Left ventricle myocardium inferior (tissue), 1 donor: ENCODE data around the gene PADI3. TPM values are rescaled to one million over a fixed set of nuclear protein-coding genes. Genes with fewer than 3 reads are reported as not detected.

ENCODE experiments used
- DNase-seq: peaks from one replicate; pipeline ENCODE4 v3.0.0-alpha.2; 2020
- H3K27ac ChIP-seq: fragments of 200-600 bp; replicated peaks from 2 replicates; pipeline ENCODE4 v1.8.0; 2021
- H3K27me3 ChIP-seq: fragments of 200-600 bp; 2 replicates; pipeline ENCODE4 v1.8.0; 2021; ENCODE audit warnings: low read depth
- H3K36me3 ChIP-seq: fragments of 200-600 bp; 2 replicates; pipeline ENCODE4 v1.8.0; 2021
- H3K4me1 ChIP-seq: fragments of 200-600 bp; 2 replicates; pipeline ENCODE4 v1.8.0; 2021
- H3K4me3 ChIP-seq: fragments of 200-600 bp; 2 replicates; pipeline ENCODE4 v1.8.0; 2021; ENCODE audit warnings: mild to moderate bottlenecking, moderate library complexity
- H3K9me3 ChIP-seq: fragments of 200-600 bp; replicated peaks from 2 replicates; pipeline ENCODE4 v1.8.0; 2021
- CTCF ChIP-seq: fragments of 200-600 bp; IDR thresholded peaks from 2 replicates; pipeline ENCODE4 v1.8.0; 2021; ENCODE audit warnings: antibody characterized with exemption, mild to moderate bottlenecking, borderline replicate concordance
- intact Hi-C: fragments of 100-400 bp; cut with micrococcal nuclease; formaldehyde crosslinking; loops from one replicate; pipeline ENCODE4 v1.11.0; 2022
- total RNA-seq: library from RNA; stranded (reverse); fragmentation: NEBNext Ultra II Directional; extraction: Animal tissue kit (Norgen Biotek cat#: 25700); gene quantifications from one replicate; pipeline ENCODE4 v1.2.1, GENCODE V29; 2021
- donor health status: DM: no; HTN: yes; CAD: no; lungs with severe emphysema.

The PADI3 gene
- total RNA-seq, 1 donor from 2014 or later: not detected

GRCh38 chr1:17212487-17213121 lies 36.3 kb upstream of the PADI3 start:
- Histone ChIP-seq H3K4me3 (no peak overlapping the region), H3K27me3 (peaks cover 83% of the 10 kb centered on the region), H3K4me1 (peaks cover 7% of the 10 kb centered on the region), H3K27ac (no peak overlapping the region), H3K9me3 (no peaks in the 10 kb centered on the region), H3K36me3 (no peaks in the 10 kb centered on the region)
- intact Hi-C loops: no loop called here
- TF ChIP-seq CTCF: no peak
- DNase-seq: no peak

- DNase-seq: no peak
- Histone ChIP-seq H3K9me3 (no peaks in the 10 kb centered on the region), H3K4me1 (peaks cover 7% of the 10 kb centered on the region), H3K27ac (no peak overlapping the region), H3K36me3 (no peaks in the 10 kb centered on the region), H3K4me3 (no peak overlapping the region), H3K27me3 (peaks cover 86% of the 10 kb centered on the region)
- no peak for TF ChIP-seq CTCF
- intact Hi-C loops: no loop called here
These were observed 35.6 kb upstream of the PADI3 start for GRCh38 chr1:17213148-17213781.

GRCh38 chr1:17213782-17214148 lies 35.1 kb upstream of the PADI3 start:
- H3K4me3 ChIP-seq: no peak overlapping the region
- no peak overlapping the region for H3K27ac ChIP-seq
- DNase-seq: no peak
- peaks cover 7% of the 10 kb centered on the region for H3K4me1 ChIP-seq
- H3K36me3 ChIP-seq: no peaks in the 10 kb centered on the region
- peaks cover 91% of the 10 kb centered on the region for H3K27me3 ChIP-seq
- intact Hi-C loops: no loop called here
- no peaks in the 10 kb centered on the region for H3K9me3 ChIP-seq
- TF ChIP-seq CTCF: no peak

- H3K4me1 ChIP-seq: peaks cover 7% of the 10 kb centered on the region
- no peak for TF ChIP-seq CTCF
- no peak overlapping the region for H3K4me3 ChIP-seq
- peaks cover 97% of the 10 kb centered on the region for H3K27me3 ChIP-seq
- no peak for DNase-seq
- no peaks in the 10 kb centered on the region for H3K36me3 ChIP-seq
- H3K27ac ChIP-seq: no peak overlapping the region
- no peaks in the 10 kb centered on the region for H3K9me3 ChIP-seq
- intact Hi-C loops: no loop called here
These were observed 33.9 kb upstream of the PADI3 start for GRCh38 chr1:17214876-17215544.

GRCh38 chr1:17215545-17215890 lies 33.4 kb upstream of the PADI3 start:
- Histone ChIP-seq H3K9me3 (no peaks in the 10 kb centered on the region), H3K4me1 (peaks cover 7% of the 10 kb centered on the region), H3K4me3 (no peak overlapping the region), H3K27me3 (peaks cover 98% of the 10 kb centered on the region), H3K36me3 (no peaks in the 10 kb centered on the region), H3K27ac (no peak overlapping the region)
- intact Hi-C loops: no loop called here
- no peak for TF ChIP-seq CTCF
- no peak for DNase-seq
